Activated CD4-positive, CD25-positive, alpha-beta regulatory T cell treated with anti-CD3 and anti-CD28 coated beads, Interleukin-2, amount 50 U/mL, for 72 hours (primary cell): Measurements from ENCODE around the gene GLS2.
"Not testable (repeated sequence)": the region's sequence is repeated elsewhere in the genome, so short reads cannot be mapped to it uniquely, and the experiment has no call there.

Experiments used
- DNase-seq: peaks from one replicate; pipeline ENCODE4 v3.0.0; 2021

The GLS2 gene

DNA sequence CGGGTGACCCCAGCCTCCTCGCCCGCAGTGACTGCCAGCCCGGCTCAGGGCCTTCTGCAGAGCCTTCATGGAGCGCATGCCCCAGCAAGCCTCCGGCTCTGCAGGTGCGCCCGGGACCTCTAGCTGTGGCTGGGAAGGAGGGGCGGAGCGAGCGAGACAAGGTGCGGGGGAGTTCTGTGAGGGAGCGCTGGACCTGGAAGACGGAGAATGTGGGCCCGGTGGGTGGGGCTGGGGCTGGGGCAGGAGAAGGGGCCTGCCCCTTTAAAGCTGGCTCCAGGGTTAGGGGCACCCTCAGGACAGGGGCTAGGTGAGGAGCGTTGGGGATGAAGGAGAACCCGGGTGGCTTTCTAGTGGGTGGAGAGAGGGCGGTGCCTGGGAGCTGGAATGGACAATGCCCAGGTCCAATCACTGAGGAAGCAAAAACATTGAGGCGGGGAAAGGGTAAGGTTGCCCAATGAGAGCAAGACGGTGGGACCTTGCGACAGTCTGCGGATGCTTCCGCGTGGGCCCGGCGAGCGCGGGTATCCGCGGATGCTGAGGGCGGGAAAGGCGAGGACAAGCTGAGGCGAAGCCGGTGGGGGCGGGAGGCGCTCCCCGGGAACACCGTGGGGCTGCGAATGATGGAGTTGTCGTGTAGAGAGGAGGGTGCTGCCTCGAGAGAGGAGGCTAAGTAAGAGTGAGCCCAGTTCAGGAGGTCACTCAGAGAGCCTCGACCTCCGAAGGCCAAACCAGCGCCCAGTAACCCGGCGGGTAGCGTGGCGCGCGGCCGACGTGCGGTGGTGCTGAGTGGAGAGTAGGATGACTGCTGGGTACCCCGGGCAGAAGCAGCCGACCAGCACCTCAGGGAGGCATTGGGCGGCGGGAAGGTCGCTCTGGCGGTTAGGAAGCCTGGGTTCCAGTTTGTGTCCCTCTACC lies at the start of gene GLS2:
GLS2 (minus strand) TSS at position 121 of the 915 bp plus-strand sequence; CDS start at position 78, 43 bp downstream.
- DNase-seq, result peak; percentile 59

DNA sequence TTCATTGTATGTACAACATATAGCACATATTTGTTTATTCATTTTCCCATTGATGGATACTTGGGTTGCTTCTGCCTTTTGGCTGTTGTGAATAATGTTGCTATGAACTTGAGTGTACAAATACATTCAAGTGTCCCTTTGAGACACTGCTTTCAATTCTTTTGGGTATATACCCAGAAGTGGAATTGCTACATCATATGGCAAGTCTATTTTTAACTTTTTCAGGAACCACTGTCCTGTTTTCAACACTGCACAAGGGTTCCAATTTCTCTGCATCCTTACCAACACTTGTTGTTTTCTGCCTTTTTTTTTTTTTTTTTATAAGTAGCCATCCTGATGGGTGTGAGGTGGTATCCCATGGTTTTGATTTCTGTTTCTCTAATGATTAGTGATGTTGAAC lies 49.6 kb upstream of the GLS2 start:
- no peak for DNase-seq

DNA sequence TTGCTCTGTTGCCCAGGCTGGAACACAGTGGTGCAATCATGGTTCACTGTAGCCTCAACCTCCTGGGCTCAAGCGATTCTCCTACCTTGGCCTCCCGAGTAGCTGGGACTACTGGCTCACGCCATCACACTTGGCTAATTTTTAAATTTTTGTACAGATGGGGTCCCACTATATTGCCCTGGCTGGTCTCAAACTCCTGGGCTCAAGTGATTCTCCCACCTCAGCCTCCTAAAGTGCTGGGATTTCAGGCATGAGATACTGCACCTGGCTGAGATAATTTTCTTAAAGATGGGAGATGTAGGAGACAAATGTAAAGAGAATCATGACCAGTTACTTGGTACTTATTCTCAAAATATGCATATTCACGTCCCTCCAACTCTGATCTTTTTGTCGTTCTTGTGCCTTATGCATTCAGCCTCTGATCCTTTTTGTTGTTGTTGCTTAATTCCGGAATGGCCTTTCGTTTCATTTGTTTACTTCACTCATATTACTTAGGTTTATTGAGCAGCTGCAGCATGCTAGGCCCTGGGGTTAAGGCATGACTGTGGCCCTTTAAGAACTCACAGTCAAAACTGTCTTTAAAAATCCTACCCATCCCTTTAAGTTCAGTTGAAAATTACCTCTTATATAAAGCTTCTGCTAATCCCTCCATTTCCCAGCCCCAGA lies 42.6 kb upstream of the GLS2 start:
- no peak for DNase-seq

DNA sequence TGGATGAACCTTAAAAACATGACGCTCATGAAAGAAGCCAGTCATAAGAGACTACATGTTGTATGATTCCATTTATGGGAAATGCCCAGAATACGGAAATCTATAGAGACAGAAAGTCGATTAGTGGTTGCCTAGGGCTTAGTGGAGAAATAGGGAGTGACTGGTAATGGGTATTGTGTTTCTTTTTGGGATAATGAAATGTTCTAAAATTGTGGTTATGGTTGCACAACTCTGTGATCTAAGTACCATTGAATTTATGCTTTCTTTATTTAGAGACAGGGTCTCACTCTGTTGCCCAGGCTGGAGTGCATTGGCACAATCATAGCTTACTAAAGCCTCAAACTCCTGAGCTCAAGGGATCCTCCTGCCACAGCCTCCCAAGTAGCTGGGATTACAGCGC lies 41.7 kb upstream of the GLS2 start:
- DNase-seq, result no peak

DNA sequence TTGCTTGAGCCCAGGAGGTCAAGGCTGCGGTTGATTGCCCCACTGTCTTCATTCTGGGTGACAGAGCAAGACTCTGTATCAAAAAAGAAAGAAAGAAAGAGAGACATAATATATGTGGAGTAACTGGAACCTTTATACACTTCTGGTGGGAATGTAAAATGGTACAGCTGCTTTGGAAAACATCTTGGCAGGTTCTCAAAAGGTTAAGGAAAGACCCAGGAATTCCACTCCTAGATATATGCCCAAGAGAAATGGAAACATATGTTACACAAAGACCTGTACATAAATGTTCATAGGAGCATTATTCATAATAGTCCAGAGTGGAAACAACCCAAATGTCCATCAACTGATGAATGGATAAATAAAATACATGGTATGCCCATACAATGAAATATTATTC lies 40.9 kb upstream of the GLS2 start:
- DNase-seq, result no peak

DNA sequence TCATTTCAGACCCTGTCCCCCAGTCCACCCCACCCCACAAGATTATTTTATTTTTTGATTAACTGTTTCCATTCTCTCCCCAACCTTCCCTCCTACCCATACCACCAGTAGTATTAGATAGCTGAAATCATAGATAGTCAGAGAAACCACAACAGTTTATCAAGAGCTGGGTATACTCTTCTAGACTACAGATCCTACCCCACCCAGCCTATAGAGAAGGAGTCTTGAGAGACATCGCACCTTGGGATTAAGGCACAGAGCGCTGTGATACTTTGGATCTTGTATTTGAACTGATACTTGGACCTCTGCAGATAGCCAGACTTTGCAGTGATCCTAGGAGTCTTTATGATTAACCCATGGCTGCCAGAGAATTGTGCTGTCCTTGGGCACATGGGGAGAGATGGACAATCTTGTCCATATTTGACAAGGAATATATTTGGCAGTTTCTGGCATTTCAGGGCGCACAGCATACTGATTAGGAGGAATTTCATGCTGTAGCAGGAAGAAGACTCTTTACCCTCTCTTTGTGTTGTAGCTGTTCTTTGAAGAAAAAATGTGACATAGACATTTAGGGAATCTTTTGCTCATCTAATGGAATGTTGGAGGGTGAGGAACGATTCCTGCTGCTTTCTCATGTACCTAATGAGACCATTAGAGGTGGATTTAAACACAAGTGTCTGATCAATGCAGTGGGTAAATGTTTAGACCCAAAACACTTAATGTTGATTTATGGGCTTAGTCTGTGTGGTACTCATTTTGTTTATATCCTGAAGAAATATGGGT lies 34.6 kb upstream of the GLS2 start:
- DNase-seq, result no peak

DNA sequence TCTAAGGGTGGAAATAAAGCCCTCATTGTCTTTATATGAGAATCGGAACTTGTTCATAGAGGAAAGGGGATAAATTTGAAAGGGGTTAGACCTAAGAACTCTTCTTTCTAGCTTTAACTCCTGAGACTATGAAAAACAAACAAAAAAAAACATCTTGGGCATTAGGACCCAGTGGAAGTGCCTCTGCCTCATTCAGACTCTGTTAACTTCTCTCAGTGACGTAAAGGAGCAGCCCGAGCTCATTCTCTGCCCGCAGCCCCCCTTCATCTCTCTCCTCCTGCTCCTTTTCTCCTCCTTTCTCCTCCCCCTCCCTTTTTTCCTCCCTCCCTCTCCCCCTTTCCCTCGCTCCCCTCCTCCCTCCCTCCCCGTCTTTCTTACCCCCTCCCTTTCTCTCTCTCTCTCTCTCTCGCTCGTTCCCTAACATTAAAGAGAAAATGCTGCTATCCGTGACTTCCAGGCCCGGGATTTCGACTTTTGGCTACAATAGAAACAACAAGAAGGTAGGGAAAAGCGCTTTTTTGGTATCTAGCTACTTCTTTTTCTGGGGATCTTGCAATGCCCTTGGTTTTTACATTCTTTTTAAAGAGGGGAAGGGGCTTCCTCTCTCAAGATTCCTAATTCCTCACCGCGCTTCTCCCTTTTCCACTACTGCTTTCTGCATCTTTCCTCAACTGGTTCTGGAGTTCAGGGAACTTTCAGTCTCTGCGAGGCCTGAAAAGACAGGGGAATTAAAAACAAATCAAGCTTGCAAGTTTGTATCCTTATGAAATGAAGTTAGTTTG lies 33.8 kb upstream of the GLS2 start, which contains the start of gene RBMS2:
RBMS2 (plus strand) TSS at position 231 of the 782 bp plus-strand sequence; CDS start at position 435, 204 bp downstream.
- no peak for DNase-seq

DNA sequence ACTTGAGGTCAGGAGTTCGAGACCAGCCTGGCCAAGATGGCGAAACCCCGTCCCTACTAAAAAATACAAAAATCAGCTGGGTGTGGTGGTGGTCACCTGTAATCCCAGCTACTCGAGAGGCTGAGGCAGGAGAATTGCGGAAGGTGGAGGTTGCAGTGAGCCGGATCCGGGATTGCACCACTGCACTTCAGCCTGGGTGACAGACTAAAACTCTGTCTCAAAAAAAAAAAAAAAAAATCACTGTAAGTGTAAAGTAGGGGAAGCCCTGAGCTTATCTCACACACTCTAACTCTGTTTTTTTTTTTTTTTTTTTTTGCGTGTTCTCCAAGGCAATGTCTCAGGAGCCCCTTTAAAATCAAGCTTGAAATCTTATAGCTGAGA lies 33.2 kb upstream of the GLS2 start:
- no peak for DNase-seq

DNA sequence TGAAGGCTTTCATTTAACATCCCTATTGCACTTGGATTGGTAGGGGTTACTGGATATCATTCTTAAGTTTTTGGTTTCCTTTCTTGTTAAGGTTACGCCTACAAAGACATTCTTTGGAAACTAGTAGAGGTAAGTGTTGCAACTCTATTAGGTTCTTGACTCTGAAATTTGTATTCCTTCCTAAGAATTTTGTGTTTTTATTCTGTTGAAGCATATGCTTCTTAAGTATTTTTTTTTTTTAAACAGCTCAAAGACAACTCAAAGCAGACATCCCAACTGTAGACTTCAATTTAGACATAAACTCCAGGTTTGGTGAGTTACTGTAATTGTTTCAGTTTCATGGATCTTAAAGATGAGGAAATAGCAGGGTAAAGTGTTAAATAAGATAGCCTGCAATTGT lies 32.5 kb upstream of the GLS2 start:
- DNase-seq, result no peak

DNA sequence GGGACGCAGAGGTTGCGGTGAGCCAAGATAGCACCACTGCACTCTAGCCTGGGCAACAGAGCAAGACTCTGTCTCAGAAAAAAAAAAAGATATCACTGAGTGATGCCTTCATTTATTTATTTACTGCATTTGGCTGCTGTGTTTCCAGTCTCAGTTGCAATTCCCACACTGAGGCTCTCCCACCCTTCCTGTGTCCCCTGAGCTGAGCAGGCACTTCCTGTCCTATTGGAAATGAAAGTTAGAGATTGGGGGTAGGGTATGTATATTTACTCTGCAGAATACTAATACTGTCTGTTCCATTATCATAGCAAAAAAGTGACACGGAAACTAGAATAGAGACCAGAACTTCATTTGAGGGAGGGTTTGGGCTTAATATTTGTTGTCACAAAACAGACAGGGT lies 32.1 kb upstream of the GLS2 start:
- DNase-seq, result no peak

DNA sequence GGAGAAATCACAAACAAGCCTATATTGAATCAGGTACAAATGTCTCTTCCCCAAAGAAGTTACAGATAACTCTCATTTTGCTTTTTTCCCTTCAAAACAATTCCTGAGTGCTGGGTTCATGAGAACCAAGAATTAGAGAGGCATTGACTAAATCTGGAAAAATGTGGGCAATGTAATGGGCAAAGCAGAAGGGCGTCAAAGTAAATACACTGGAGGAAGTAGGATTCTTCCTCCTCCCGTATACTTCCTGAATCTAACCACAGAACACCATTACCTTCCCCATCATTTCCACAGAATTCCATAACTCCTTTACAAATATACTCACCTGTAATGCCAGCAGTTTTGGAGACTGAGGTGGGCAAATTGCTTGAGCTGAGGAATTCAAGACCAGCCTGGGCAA lies 30.6 kb upstream of the GLS2 start:
- no peak for DNase-seq

DNA sequence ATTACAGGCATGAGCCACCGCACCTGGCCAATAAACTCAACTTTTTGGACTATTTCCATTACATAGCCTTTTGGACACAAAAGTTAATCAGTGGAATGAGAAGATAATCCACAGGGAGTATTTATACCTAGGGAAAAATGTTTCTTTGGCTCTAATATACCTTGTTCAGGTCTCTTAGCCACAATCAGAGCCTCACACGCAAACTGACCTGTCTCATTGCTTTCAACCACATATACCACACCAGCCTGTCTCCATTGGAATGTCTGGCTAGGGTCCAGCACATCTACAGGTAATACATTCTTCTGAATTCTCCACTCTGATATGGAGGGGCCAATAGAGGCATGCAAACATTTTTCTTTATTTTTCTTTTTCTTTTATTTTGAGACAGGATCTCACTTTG lies 29.9 kb upstream of the GLS2 start:
- DNase-seq, result no peak

DNA sequence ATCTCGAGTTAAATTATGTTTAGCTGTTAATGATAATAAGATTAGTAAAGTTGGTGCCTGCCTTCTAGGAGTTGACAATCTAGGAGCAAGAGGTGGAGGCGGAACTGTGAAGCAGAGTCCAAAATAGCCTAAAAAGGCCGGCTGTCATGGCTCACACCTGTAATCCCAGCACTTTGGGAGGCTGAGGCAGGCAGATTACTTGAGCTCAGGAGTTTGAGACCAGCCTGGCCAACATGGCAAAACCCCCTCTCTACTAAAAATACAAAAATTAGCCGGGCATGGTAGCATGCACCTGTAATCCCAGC lies 26.0 kb upstream of the GLS2 start:
- DNase-seq, result not testable (repeated sequence)

DNA sequence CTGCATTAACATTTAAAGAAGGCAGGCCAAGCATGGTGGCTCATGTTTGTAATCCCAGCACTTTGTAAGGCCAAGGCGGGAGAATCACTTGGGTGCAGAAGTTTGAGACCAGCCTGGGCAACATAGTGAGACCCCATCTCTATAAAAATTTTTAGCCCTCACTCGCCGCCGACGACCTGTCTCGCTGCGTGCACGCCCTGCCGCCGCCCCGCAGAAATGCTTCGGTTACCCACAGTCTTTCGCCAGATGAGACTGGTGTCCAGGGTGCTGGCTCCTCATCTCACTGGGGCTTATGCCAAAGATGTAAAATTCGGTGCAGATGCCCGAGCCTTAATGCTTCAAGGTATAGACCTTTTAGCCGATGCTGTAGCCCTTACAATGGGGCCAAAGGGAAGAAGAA lies 22.8 kb upstream of the GLS2 start:
- DNase-seq, result no peak

DNA sequence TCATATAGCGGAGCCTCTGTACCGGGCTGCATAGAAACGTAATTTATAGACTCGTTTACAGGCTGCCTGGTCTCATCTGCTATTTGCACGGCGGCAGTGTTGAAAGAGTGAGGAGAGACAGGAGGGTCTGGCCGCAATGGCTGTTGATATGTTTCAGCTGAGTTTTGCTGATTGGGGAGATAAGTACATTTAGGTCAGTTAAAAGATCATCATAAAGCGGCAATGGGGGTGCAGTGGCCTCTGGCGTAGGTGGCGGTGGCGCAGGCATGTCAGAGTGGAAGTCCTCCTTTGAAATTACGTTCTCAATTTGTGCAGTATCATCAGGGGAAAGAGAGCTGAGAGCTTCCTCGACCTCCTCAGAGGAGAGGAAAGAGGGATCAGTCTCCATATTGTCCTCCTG lies 11.9 kb upstream of the GLS2 start:
- not testable (repeated sequence) for DNase-seq

DNA sequence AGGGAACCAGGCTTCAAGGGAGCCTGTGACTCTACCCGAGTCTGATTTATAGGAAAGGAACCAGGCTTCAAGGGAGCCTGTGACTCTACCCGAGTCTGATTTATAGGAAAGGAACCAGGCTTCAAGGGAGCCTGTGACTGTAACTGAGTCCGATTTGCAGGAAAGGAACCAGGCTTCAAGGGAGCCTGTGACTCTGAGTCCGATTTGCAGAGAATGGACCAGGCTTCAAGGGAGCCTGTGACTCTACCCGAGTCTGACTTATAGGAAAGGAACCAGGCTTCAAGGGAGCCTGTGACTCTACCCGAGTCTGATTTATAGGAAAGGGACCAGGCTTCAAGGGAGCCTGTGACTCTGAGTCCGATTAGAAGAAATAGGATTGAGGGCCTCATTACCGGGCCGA lies 11.5 kb upstream of the GLS2 start:
- DNase-seq, result not testable (repeated sequence)

DNA sequence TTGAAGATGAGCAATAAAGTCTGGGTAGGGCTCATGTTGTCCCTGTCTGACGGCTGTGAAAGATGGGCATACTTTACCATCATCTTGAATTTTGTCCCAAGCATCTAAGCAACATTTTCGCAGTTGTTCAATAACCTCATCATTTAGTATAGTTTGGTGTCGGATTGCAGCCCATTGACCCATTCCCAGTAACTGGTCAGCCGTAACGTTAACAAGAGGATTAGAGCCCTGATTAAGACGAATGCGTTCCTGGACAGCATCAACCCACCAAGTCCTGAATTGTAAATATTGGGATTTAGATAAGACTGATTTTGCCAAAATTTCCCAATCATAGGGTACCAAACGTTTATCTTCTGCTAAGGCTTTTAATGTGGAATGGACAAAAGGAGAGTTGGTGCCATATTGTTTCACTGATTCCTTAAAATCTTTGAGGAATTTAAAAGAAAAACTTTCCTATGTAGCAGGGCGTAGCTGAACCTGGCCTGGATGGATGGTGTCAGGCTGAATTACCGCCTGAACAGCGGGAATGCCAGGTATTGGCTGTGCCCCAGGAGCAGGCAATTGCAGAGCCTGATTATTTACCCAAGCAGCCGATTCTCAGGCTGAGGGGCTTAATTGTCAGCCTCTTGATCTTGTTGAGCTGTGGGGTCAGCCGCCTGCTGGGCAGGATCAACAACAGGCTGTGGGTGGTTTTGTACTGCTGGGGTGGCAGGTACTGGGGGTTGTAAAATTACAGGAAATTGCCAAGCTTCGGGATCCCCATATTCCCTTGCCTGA lies 10.4 kb upstream of the GLS2 start:
- DNase-seq, result not testable (repeated sequence)

DNA sequence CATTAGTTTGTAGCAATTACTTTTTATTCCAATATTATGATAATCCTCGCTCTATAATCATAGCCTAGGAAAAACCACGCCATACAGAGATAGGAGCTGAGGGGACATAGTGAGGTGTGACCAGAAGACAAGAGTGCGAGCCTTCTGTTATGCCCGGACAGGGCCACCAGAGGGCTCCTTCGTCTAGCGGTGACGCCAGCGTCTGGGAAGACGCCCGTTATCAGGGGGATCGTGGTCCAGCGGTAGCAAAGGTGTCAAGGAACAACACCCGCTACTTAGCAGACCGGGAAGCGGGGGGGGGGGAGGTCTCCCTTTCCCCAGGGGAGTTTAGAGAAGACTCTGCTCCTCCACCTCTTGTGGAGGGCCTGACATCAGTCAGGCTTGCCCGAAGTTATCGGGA lies 8.7 kb upstream of the GLS2 start:
- peak; percentile 55 for DNase-seq

DNA sequence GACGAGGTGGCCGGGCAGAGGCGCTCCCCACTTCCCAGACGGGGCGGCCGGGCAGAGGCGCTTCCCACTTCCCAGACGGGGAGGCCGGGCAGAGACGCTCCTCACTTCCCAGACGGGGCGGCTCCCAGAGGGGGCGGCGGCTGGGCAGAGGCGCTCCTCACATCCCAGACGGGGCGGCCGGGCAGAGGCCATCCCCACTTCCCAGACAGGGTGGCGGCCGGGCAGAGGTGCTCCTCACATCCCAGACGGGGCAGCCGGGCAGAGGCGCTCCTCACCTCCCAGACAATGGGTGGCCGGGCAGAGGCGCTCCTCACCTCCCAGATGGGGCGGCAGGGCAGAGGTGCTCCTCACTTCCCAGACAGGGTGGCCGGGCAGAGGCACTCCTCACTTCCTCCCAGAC lies 6.5 kb upstream of the GLS2 start:
- DNase-seq, result not testable (repeated sequence)

DNA sequence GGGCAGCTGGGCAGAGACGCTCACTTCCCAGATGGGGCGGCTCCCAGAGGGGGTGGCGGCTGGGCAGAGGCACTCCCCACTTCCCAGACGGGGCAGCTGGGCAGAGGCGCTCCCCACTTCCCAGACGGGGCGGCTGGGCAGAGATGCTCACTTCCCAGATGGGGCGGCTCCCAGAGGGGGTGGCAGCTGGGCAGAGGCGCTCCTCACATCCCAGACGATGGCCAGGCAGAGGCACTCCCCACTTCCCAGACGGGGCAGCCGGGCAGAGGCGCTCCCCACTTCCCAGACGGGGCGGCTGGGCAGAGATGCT lies 6.1 kb upstream of the GLS2 start:
- not testable (repeated sequence) for DNase-seq

DNA sequence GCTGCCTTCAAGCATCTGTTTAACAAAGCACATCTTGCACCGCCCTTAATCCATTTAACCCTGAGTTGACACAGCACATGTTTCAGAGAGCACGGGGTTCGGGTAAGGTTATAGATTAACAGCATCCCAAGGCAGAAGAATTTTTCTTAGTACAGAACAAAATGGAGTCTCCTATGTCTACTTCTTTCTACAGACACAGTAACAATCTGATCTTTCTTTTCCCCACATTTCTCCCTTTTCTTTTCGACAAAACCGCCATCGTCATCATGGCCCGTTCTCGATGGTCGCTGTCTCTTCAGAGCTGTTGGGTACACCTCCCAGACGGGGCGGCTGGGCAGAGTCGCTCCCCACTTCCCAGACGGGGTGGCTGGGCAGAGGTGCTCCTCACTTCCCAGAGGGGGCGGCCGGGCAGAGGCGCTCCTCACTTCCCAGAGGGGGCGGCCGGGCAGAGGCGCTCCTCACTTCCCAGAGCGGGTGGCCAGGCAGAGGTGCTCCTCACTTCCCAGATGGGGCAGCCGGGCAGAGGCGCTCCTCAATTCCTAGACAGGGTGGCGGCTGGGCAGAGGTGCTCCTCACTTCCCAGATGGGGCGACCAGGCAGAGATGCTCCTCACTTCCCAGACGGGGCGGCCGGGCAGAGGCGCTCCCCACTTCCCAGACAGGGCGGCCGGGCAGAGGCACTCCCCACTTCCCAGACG lies 5.6 kb upstream of the GLS2 start:
- DNase-seq, result not testable (repeated sequence)

DNA sequence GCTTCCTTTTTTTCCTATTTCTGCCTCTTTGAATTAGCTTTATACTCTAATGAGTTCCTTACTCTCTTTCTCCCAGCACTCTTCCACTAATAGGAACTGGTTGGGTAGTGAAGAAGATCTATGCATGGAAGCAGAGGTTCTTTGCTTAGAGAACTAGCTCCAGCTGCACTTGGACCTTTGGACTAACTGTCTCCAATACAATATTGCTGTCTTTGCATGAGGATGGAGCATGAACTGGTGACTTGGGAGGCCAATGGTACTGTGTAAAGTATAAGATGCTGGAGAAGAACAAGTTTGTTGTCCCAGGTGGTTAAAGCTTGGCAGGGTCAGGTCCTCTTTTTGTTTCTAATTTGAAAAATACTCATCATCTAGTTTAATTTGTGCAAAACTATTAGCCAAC lies 2.4 kb upstream of the GLS2 start:
- DNase-seq, result no peak
